DND-41 (cell line): ENCODE results near the gene MALRD1.

ENCODE experiments used
- CTCF ChIP-seq: IDR thresholded peaks from 2 replicates; pipeline ENCODE4 v1.5.1; 2012; ENCODE audit warnings: borderline replicate concordance, low read length, moderate library complexity, mild to moderate bottlenecking; ENCODE audit not compliant: poor library complexity, severe bottlenecking; ENCODE audit errors: extremely low read depth
- EZH2 ChIP-seq: IDR thresholded peaks from 3 replicates; pipeline ENCODE4 v1.6.1; 2012; ENCODE audit warnings: borderline replicate concordance, low read depth, mild to moderate bottlenecking, moderate library complexity, low read length, inconsistent platforms; ENCODE audit not compliant: severe bottlenecking

- TF ChIP-seq CTCF: no peak
- TF ChIP-seq EZH2: no peak
Observed at GRCh38 chr10:19247843-19248242, 199.2 kb downstream of the MALRD1 start.
